ENCODE results near the gene TMEM52B. TPM values are rescaled to one million over a fixed set of nuclear protein-coding genes. Genes with fewer than 3 reads are reported as not detected.

The TMEM52B gene
- total RNA-seq, 2 experiments from 2014 or later, result not detected

GRCh38 chr12:10167599-10167998, 11.2 kb upstream of the TMEM52B start:
- TF ChIP-seq, protein P1, sequence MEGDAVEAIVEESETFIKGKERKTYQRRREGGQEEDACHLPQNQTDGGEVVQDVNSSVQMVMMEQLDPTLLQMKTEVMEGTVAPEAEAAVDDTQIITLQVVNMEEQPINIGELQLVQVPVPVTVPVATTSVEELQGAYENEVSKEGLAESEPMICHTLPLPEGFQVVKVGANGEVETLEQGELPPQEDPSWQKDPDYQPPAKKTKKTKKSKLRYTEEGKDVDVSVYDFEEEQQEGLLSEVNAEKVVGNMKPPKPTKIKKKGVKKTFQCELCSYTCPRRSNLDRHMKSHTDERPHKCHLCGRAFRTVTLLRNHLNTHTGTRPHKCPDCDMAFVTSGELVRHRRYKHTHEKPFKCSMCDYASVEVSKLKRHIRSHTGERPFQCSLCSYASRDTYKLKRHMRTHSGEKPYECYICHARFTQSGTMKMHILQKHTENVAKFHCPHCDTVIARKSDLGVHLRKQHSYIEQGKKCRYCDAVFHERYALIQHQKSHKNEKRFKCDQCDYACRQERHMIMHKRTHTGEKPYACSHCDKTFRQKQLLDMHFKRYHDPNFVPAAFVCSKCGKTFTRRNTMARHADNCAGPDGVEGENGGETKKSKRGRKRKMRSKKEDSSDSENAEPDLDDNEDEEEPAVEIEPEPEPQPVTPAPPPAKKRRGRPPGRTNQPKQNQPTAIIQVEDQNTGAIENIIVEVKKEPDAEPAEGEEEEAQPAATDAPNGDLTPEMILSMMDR (IDR thresholded peaks at IDR 0.05), result no peak
- CTCF ChIA-PET, result interaction anchor here (1.3 kb wide), 1 partner anchor 10 kb away, joined by 3 read pairs; no protein-coding TSS in a partner anchor
- H3K4me3 Mint-ChIP-seq, result no peak overlapping the region

DNA sequence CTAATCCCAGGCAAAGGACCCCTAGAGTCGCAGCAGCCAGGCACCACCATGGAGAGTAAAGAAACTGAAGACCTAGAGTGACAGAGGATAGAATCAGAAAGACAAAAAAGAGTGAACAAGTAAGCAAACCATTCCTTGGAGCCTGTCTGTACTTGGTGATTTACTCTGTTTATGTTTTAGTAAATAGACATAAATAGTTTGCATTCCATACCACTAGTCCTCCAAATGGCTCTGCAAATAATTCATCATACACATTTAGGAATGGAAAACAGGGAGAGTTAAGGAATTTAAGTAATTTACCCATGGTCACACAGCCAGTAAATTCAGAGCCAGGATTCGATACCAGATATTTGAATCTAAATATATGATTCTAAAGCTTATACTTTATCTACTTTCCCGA, 9.7 kb upstream of the TMEM52B start:
- Histone ChIP-seq H3K27me3 (ENCODE audit: control insufficient read depth in 1 of 2, insufficient read depth in 2 of 2, low read length in 2 of 2) (peaks cover 0 to 8% of the 10 kb centered on the region in 2 experiments), H3K9me3 (ENCODE audit: control insufficient read depth in 1 of 2, insufficient read depth in 1 of 2, low read length in 2 of 2) (no peaks in the 10 kb centered on the region), H3K27ac (ENCODE audit: low read depth in 1 of 2, low read length in 2 of 2) (no peak overlapping the region), H3K4me1 (ENCODE audit: insufficient read depth, low read length) (no peaks in the 10 kb centered on the region), H3K4me3 (ENCODE audit: low read length) (no peak overlapping the region), H3K36me3 (ENCODE audit: insufficient read depth, low read length) (no peaks in the 10 kb centered on the region)
- ChIA-PET CTCF (no interaction called here), POLR2A (no interaction called here)
- Mint-ChIP-seq H3K9me3 (no peaks in the 10 kb centered on the region), H3K4me3 (no peak overlapping the region), H3K36me3 (ENCODE audit: low read depth) (no peaks in the 10 kb centered on the region), H3K4me1 (ENCODE audit: low read depth) (no peaks in the 10 kb centered on the region), H3K27me3 (peaks cover 6% of the 10 kb centered on the region), H3K27ac (no peak overlapping the region)
- TF ChIP-seq, protein P1 (IDR thresholded peaks at IDR 0.05), result no peak
- ATAC-seq (ENCODE audit: poor library complexity), result no peak
- no peak for DNase-seq
- intact Hi-C loops (cut with DNase I, micrococcal nuclease), result no loop called here

More at GRCh38 chr12:10167599-10167998, 11.2 kb upstream of the TMEM52B start:
- no peaks in the 10 kb centered on the region for H3K4me1 Mint-ChIP-seq (ENCODE audit: low read depth)
- POLR2A ChIA-PET, result no interaction called here
- Histone ChIP-seq H3K9me3 (ENCODE audit: control insufficient read depth in 1 of 2, insufficient read depth in 1 of 2, low read length in 2 of 2) (no peaks in the 10 kb centered on the region), H3K4me1 (ENCODE audit: insufficient read depth, low read length) (no peaks in the 10 kb centered on the region), H3K4me3 (ENCODE audit: low read length) (no peak overlapping the region), H3K27me3 (ENCODE audit: control insufficient read depth in 1 of 2, insufficient read depth in 2 of 2, low read length in 2 of 2) (peaks cover 0 to 3% of the 10 kb centered on the region in 2 experiments), H3K27ac (ENCODE audit: low read depth in 1 of 2, low read length in 2 of 2) (no peak overlapping the region), H3K36me3 (ENCODE audit: insufficient read depth, low read length) (no peaks in the 10 kb centered on the region)
- DNase-seq, result peak in 3 of 14 experiments; percentile 18 to 62 (median 49)
- H3K27me3 Mint-ChIP-seq, result peaks cover 6% of the 10 kb centered on the region
- no peak overlapping the region for H3K27ac Mint-ChIP-seq
- H3K36me3 Mint-ChIP-seq (ENCODE audit: low read depth), result no peaks in the 10 kb centered on the region
- ATAC-seq (ENCODE audit: poor library complexity), result no peak
- intact Hi-C loops (cut with DNase I, micrococcal nuclease), result no loop called here
- no peaks in the 10 kb centered on the region for H3K9me3 Mint-ChIP-seq

DNA sequence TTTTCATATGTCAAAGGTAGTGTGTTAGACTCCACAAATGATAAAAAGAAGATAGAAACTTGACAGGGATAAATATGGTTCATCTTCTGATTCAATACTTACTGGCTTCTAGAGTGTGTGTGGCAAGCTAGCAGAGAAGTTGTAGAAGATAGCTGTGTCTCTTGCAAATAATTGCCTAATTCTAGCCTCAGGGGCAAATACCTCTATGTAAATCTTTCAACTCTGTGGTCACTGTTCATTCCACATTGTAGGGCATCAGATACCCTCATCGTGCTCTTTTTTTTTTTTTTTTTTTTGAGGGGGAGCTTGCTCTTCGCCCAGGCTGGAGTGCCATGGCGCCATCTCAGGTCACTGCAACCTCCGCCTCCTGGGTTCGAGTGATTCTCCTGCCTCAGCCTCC, 8.6 kb upstream of the TMEM52B start:
- CTCF ChIA-PET, result no interaction called here
- intact Hi-C loops (cut with DNase I, micrococcal nuclease), result no loop called here
- H3K27ac ChIP-seq (ENCODE audit: low read depth in 1 of 2, low read length in 2 of 2), result no peak overlapping the region
- TF ChIP-seq, protein P1 (IDR thresholded peaks at IDR 0.05), result no peak
- H3K27me3 ChIP-seq (ENCODE audit: control insufficient read depth in 1 of 2, insufficient read depth in 2 of 2, low read length in 2 of 2), result peaks cover 0 to 8% of the 10 kb centered on the region in 2 experiments
- ATAC-seq (ENCODE audit: poor library complexity) (no peak), DNase-seq (no peak)
- no peaks in the 10 kb centered on the region for H3K36me3 ChIP-seq (ENCODE audit: insufficient read depth, low read length)
- Mint-ChIP-seq H3K36me3 (ENCODE audit: low read depth) (no peaks in the 10 kb centered on the region), H3K27me3 (peaks cover 11% of the 10 kb centered on the region), H3K27ac (no peak overlapping the region), H3K4me3 (no peak overlapping the region), H3K4me1 (ENCODE audit: low read depth) (no peaks in the 10 kb centered on the region), H3K9me3 (no peaks in the 10 kb centered on the region)
- POLR2A ChIA-PET, result interaction anchor here (0.7 kb wide), 1 partner anchor 17 kb away, joined by 4 read pairs; no protein-coding TSS in a partner anchor
- H3K4me1 ChIP-seq (ENCODE audit: insufficient read depth, low read length), result no peaks in the 10 kb centered on the region
- no peaks in the 10 kb centered on the region for H3K9me3 ChIP-seq (ENCODE audit: control insufficient read depth in 1 of 2, insufficient read depth in 1 of 2, low read length in 2 of 2)
- no peak overlapping the region for H3K4me3 ChIP-seq (ENCODE audit: low read length)

All from CD4-positive, alpha-beta T cell (primary cell).